ENCODE results near the gene LMBRD1.
"Not testable (repeated sequence)": the region's sequence is repeated elsewhere in the genome, so short reads cannot be mapped to it uniquely, and the experiment has no call there.

LMBRD1 gene

DNA sequence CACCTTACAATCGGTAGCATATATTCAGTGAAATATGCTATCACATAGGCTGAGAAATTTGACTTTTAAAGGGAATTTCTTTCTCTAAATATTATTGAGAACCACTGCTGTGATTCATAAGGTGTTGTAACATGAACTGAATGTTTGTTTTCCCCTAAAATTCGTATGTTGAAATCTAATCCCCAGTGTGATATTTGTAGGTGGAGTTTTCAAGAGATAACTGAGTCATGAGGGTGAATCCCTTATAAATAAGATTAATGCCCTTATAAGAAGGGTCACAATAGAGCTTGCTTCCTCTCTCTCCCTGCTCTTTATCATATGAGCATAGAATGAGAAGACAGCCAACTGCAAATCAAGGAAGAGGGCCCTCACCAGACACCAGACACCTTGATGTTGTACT is 64.8 kb downstream of the LMBRD1 start:
- no peak for DNase-seq

DNA sequence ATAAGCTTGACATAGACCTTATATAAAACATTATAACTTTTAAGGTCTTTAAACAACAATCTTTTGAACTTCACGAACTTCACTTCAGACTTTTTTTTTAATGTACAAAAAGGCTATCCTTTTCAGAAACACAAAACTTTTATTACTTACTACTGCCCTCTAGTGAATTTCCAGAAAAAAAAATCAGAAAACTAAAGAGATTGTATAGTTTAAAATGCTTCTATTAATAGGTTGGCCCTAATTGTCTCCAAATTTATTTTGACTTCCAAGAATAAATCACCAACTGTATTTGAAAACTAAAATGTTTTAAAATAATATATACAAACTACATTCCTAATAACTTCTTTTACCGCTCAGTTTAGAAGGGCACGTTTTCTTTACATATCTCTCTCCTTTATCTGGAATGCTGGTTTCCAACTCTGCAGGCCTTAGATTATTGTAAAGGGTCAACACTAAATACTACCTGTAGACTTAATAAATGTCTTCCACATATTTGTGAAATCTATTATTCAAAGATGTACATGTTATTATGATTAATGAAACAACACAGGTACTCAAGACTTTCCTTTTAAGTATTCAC is 66.8 kb downstream of the LMBRD1 start:
- no peak for DNase-seq

DNA sequence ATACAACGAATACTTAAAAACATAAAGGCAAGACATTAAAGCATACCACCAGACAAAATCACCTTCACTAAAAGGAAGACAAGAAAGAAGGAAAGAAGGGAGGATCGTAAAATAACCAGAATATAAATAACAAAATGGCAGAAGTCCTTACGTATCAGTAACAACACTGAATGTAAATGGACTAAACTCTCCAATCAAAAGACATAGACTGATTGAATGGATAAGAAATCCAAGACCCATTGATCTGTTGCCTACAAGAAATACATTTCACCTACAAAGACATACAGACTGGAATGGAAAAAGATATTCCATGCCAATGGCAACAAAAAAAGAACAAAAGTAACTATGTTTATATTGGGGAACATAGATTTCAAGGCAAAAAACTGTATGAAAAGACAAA is 74.1 kb downstream of the LMBRD1 start:
- DNase-seq, result no peak

DNA sequence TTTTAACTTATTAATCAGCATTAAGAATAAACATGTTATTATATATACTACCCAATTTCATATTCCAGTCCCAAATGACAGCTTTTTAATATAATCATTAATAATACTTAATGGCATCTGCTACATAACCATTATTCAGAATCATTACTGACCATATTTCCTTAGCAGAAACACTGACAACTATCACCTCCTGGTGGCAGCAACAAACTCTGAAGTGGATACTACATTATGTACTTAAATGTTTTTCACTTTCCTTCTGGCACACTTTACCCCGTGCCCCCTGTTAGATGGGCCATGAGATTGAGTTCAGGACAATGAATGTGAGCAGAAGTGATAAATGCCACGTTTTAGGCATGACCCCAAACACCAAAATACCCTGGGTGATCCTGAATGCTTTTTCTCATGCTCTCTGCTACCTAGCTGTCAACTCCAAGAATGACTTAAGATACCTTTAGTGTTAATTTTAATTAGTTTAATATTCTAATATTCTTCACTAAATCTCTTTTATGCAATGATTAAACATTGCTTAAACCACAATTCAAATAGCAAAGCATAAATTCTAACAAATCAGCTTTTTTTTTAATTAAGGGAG is 77.1 kb downstream of the LMBRD1 start:
- peak; percentile 19 for DNase-seq

DNA sequence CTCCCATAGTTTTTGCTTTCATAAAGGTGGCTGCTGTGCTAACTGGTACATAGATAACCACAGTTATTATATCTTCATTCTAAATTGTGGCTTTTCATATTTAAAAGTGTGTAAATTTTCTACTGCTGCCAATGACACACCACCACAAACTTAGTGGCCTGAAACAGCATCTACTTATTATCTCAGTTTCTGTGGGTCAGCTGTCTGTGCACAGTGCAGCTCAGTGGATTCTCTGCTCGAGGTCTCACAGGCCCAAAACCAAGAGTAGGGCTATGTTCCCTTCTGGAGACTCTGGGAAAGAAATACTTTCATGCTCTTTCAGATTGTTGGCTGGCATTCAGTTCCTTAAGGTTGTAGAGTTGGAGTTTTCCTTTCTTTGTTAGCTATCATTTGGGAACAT is 90.1 kb downstream of the LMBRD1 start:
- no peak for DNase-seq

DNA sequence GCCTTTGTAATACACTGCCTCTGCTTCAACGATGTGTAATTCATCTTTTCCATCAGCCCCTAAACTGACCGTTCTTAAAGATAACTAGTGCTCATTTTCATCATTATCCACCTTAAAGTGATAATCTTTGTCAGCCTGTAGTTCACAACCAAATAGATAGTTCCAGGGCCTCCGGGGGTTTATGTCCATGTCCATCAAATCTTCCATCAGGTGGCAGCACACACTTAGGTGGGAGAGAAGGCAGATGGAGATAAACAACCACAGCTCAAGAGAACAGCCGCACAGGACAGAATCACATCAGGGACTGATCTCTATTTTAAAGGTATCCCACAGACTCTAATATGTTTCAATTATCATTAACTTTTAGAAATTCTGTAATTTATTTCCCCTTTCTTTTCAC is 90.9 kb downstream of the LMBRD1 start:
- DNase-seq, result no peak

DNA sequence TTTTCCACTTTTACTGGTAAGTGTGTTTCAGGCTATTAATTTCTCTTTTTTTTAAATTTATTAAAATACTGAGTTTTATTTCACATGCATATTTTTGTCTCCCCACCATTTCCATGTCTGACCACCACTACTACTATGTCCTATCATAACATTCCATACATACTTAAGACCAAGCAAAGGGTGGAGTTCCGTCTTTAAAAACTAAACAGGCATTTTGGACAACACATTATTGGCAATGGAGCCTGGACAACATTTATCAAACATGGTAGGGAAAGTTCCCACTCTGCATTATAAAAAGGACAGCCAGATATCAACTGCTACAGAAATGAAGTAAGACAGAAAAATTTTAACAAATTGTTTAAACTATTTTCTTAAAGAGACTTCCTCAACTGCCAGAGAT is 91.9 kb downstream of the LMBRD1 start:
- DNase-seq, result no peak

DNA sequence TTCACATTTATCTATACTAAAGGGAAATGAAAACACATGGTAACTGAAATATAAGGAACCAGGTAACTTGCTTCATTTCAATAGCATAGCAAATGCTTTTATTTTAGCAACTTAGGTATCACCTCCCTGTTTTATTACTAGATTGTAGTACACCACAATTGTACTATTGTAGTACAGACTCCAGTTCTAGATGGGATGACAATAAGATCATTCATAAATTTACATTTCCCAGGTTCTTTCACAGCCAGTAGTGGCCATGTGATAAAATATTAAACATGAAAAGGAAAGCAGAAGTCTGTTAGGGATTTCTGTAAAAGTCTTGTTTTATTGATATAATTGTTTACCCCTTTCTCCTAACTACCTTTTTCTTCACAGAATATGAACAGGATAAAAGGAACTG is 97.2 kb downstream of the LMBRD1 start:
- no peak for DNase-seq

DNA sequence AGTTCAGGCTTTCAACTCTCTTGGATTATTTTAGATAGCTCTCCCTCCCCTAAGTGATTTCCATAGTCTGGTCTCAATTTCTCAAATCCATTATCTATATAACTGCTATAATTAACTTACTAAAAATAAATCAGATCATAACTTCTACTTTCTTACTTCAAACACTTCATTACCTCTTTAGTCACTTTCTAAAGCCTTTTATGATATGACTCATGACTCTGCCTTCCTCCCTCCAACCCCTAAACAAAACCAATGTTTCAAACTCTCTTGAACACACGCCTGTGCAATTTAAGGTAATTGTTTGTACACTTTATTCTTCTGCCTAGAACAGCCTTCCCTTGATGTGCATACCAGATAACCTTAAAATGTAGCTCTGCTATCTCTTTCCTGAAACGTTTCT is 100.5 kb downstream of the LMBRD1 start:
- no peak for DNase-seq

DNA sequence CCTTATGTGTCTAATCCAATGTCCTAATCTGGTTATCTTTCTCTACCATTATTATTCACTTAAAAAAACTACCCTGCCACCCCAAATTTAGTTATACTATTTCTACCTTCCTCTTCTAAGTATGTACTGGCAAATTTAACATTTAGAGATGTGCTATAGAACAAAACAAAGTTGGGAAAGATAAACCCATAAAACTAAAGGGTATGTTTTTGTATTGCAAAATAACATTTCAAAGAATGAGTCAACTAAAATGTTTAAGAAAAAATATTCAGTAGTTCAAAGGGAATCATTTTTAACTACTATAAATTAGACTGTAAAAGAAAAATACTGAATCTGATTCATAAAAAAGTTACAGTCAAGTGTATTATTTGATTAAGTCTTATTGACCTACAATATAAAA is 103.0 kb downstream of the LMBRD1 start:
- no peak for DNase-seq

DNA sequence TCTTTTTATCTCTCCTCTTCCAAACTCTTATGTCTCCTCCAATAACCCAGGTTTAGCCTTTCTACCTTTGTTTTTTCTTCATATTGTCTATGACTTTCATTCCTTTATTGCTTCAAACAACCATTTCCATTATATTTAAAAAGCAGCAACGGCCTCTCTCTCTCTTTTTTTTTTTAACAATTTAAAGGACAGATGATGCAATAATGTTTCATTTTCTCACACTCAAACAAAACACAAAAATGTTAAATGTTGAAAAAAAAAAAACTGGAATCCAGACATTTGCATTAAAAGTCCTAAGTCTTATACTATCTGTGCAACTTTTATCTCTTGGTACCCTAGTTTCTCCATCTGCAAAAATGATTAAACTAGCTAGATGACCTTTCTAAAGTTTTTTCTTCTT is 105.8 kb downstream of the LMBRD1 start:
- DNase-seq, result no peak

DNA sequence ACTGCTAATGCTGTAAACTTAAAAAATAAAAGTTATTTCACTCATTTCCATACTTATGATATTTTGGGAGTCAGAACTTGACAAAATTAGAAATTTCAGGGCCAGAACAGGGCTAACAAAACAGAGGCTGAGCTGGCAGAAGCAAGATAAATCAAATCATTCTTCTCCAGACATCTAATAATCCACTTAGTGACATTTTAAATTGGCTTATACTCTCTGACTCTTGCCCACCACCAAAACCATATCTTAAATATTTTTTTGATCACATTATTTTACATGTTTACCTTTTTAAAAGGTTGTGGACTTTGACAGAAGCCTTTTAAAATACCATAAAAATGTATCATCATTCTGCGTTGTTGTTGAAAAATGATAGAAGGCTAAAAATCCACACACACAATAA is 116.5 kb downstream of the LMBRD1 start:
- DNase-seq, result no peak

DNA sequence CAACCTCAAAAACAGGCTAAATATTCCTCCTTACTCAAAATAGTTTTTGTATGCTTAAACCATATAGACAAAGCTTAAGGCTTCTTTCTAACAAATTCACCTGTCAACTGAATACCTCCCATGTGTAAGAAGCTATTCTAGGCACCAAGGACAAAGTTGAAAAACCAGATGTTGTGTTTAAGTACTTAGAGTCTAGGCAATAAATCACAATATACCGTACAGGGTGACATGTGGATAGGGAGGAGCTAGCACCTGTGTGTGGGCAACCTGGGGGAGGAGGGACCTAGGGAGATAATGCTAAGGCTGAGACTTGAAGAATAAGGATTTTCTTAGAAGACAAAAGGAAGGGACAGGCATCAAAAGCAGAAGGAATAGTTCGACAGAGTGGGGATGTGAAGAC is 123.5 kb downstream of the LMBRD1 start:
- no peak for DNase-seq

DNA sequence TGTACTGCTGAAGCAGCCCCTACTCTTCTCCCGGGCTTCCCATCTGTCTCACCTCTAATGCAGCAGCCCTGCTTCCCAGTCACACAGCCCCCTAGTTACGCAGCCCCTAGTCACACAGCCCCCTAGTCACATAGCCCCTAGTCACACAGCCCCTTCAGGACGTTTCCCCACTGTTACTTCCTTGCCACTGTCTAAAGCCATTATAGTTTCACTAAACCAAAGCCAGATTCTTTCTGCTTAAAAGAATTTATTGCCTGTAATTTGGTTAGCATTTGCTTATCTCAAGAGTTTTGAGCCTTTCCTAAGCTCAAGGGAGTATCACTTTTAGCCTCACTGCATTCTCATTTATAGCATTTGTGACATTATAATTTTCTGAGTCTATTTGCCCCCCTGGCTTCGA is 127.9 kb downstream of the LMBRD1 start:
- DNase-seq, result no peak

DNA sequence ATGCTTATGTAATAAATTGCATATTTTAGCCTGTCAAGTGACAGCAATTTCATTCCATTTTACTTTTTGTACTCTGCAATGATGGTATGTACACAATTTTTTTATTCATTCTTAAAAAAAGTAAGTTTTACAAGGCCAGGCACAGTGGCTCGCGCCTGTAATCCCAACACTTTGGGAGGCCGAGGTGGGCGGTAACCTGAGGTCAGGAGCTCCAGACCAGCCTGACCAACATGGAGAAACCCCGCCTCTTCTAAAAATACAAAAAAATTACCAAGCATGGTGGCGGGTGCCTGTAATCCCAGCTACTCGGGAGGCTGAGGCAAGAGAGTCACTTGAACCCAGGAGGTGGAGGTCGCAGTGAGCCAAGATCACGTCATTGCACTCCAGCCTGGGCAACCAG is 130.0 kb downstream of the LMBRD1 start:
- DNase-seq, result not testable (repeated sequence)

DNA sequence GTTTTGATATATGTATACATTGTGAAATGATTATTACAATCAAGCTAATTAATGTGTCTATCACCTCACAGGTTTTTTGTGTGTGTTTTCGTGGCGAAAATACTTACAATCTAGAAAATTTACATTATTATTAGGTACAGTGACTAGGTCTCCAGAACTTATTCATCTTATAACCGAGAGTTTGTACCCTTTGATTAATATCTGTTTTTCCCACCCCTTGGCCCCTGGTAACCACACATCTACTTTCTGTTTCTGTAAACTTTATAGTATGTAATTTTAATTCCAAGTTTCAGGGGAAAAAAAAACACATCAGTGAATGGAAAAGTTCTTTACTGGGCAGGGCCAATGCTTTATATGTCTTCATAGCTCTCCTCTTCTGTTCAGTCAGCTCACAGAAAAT is 131.4 kb downstream of the LMBRD1 start:
- DNase-seq, result no peak

DNA sequence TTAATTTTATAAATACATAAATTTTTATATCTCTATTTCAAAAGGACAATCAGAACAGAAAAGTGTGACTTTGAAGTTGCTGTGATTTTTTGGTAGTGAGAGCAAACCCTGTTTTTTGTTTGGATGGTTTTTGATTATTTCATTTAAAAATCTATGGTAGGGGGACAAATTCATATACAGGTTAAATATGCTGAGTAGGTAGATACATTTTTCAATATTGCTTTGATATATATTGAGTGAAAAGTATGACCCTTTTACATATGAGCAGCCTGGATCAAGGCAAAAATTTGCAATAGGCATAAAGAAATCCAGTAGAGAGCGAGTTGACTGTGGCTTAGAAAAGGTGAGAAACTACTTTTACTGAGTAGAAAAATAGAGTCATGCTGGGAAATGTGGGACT is 132.3 kb downstream of the LMBRD1 start:
- no peak for DNase-seq

DNA sequence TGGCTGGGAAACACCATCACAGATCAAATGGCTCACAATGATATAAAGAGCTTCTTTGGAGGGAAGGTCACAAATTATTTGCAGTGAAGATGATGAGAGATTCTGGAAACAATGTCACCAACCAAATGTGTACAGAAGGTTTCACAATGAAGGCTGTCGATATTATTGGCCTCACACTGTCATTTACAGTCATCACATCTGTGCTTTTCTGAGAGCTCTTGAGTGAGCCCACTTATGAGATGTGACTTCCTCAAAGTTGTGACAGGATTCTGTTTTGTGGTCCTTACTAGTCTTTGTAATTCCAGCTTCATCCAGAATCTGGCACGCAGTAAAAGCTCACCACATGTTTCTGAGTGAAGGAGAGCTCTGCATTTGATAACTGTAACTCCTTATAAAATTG is 133.6 kb downstream of the LMBRD1 start:
- no peak for DNase-seq

DNA sequence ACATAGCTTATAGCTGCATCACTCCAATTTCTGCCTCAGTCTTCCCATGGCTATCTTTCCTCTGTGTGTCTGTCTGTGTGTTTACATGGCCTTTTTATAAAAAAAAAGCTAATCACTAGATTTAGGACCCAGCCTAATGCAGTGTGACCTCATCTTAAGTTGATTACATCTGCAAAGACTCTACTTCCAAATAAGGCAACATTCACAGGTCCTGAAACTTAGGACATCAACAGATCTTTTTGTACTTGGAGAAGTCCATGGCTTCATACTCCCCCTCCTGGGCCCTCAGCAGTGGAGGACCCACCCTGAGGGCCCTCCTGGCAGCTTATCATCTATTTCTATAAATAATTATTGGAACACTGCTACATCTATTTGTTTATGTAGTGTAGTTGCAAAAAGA is 146.1 kb downstream of the LMBRD1 start:
- DNase-seq, result no peak

DNA sequence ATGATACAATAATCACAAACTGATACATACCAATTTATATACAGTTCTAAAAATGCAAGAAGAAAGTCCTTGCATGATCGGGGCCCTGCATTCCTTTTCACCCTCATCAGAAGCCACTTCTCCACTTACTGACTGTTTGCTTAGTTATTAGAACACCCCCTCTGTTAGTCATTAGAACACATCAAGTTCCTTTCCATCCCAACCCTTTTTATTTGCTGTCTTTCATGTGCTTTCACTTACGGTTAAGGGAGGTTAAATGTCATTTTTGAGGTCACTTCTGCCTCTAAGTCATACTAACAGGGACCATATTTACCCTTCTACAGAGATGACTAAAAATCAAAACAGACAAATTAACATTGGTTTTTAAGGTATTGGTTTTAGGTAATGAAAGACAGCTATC is 149.1 kb downstream of the LMBRD1 start:
- no peak for DNase-seq

DNA sequence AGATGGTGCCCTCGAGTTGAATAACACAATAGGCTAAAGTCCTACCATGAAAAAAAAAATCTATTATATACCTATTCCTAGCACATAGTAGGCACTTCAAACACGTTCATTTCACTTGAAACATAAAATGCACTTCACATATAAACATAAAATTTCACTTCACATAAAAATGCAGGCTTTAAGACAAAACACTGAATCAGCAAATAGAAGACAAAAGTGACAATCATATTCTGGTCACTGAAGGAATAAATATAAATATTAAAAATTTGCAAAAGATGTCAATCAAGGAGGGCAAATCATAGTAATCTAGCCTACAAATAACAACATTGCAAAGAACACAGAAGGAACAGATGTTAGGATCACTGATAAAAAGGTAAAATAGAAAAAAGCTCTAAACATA is 153.1 kb downstream of the LMBRD1 start:
- DNase-seq, result no peak

DNA sequence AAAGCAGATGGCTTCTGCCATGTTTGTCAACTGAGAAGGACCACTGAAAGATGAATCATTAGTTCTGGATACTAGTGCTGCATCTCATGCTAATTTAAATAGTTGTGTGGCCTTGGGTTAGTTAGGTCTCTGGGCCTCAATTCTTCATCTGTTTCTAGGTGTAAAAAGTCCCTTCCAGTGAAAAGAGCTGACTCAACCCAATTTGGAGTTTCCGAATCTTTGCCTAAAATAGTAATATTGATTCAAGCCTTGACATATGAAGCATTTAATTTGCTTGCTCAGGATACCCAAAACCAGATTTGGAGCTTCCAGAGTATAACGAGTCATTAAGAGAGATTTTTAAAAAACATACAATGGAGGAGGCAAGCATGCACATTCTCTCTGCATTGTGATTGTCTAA is 163.9 kb downstream of the LMBRD1 start:
- DNase-seq, result no peak

DNA sequence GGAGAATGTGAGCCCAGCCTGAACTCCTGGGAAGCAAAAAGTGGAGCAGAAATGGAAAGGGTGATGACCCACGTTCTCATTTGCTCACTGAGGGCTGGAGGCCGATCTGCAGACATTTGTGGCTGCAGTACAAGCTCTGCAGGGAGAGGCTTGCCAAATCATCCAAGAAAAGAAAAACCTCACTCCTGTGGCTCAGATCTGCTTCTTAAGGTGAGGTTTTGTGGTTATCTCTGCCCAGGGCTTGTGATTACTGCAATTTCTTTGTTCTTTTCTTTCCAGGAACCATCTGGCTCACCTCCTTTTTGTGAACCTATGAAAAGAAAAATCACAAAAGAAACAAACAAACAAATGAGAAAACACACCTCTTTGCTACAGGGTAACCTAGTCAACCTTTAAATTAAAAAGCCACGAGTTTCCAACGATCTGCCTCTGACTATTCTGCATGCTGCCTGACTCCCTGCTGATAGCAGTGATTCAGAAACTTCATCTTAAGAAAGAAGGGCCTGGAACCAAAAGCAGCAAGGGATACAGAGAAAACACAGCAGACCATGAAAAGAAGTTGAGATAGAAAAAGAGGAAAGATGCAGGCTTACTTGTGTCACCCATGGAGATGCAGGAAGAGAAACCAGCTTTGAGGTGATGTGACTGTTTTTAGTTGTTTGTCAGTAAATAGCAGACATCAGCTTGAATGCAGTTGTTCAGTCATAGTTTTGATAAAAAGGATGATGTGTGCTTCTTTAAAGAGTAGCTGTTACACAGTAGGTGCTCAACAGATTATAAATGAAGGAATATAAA is 165.1 kb downstream of the LMBRD1 start:
- DNase-seq, result no peak

DNA sequence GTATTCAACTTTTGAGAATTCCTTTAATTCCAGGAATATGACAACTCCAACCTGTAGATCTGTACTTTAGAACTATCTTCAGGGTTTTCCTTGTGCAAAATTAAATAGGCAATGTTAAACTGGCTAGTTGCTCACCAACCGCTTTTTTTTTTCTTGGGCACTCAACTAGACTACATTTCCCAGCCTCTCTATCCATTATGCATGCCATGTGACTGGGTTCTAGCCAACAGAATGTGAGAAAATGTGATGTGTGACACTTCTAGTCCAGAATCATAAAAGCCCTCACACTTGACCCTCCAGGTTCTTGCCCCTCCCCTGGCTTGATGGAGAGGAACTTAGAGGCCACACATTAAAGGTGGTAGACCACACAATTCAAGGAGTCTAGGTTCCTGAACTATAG is 166.0 kb downstream of the LMBRD1 start:
- DNase-seq, result no peak

DNA sequence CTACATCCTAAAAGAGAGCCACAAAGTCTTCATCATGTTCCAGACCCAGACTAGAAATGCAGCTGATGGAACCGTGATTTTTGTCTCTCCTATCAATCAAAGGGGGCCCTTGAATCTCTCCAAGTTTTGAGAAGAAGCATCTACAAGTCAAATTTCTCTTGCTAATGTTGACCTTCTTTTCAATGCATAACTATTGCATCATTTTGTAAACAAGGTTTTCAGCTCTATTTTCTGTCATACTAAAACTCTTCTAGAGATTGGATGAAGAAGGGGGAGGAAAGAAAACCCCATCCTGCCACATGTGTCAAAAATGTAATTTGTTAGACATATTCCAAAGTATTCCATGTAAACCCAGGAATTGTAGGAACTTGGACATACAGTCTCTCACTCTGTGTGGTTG is 169.2 kb downstream of the LMBRD1 start:
- DNase-seq, result no peak
